Keratinocyte (primary cell): ENCODE measurements around the gene PCGF3.
"Not testable (repeated sequence)": the region's sequence is repeated elsewhere in the genome, so short reads cannot be mapped to it uniquely, and the experiment has no call there.

Experiments used
- EZH2 ChIP-seq: IDR thresholded peaks from one replicate; pipeline ENCODE4 v1.6.1; 2012; ENCODE audit warnings: inconsistent platforms, mild to moderate bottlenecking, low read length, moderate library complexity
- TF ChIP-seq, protein P1 (sequence below), 3 experiments: IDR thresholded peaks in 1 of 3; conservative IDR thresholded peaks in 1 of 3; optimal IDR thresholded peaks in 1 of 3; 2 replicates in 2 of 3; 3 replicates in 1 of 3; pipeline versions ENCODE3 to v1.5.1; 2011; ENCODE audit warnings: low read length in 3 of 3, mild to moderate bottlenecking in 3 of 3, moderate library complexity in 2 of 3, control low read depth in 1 of 3, inconsistent platforms in 1 of 3; ENCODE audit not compliant: insufficient read depth in 2 of 3; ENCODE audit errors: extremely low read depth in 1 of 3

- TF ChIP-seq, protein P1, sequence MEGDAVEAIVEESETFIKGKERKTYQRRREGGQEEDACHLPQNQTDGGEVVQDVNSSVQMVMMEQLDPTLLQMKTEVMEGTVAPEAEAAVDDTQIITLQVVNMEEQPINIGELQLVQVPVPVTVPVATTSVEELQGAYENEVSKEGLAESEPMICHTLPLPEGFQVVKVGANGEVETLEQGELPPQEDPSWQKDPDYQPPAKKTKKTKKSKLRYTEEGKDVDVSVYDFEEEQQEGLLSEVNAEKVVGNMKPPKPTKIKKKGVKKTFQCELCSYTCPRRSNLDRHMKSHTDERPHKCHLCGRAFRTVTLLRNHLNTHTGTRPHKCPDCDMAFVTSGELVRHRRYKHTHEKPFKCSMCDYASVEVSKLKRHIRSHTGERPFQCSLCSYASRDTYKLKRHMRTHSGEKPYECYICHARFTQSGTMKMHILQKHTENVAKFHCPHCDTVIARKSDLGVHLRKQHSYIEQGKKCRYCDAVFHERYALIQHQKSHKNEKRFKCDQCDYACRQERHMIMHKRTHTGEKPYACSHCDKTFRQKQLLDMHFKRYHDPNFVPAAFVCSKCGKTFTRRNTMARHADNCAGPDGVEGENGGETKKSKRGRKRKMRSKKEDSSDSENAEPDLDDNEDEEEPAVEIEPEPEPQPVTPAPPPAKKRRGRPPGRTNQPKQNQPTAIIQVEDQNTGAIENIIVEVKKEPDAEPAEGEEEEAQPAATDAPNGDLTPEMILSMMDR (optimal IDR thresholded peaks at IDR 0.05 in 1 of 3, IDR thresholded peaks at IDR 0.05 in 1 of 3, conservative IDR thresholded peaks at IDR 0.05 in 1 of 3; ENCODE audit: extremely low read depth in 1 of 3, insufficient read depth in 2 of 3, low read length in 3 of 3) = not testable (repeated sequence)
- TF ChIP-seq EZH2 = not testable (repeated sequence)
Measured at GRCh38 chr4:694341-694940, 11.2 kb upstream of the PCGF3 start.
